HG03135 (cell line): ENCODE results near the gene EML6.

Source experiments
- ATAC-seq: cut with Tn5 transposase; IDR thresholded peaks from one replicate; pipeline ENCODE4 v1.9.1; 2021; ENCODE audit warnings: mild to moderate bottlenecking, moderate library complexity; ENCODE audit not compliant: unreplicated experiment

EML6 gene

GRCh38 chr2:55012672-55013484 is 289.4 kb downstream of the EML6 start:
- no peak for ATAC-seq

DNA sequence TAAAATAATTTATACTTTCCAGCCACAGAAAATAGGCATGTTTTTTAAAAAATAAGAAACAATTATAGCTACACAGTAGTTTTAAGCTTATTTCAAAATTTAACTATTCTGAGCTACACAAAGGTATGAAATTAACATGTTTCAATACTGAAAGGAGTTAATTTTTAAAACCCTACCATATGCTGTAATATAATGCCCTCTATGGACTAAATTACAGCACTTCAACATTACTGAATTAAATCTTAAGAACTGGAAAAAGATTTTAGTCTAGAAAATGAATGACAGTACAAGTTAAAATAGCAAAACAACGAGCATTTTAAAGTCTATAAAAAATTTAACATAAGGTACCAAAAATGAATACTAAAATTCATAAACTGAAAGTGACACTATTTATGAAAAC is 290.5 kb downstream of the EML6 start:
- no peak for ATAC-seq

- no peak for ATAC-seq
Measured at GRCh38 chr2:55014962-55015939, 291.8 kb downstream of the EML6 start.

- ATAC-seq = no peak
Measured at GRCh38 chr2:55017428-55017827, 294.0 kb downstream of the EML6 start.

GRCh38 chr2:55017880-55018279 is 294.4 kb downstream of the EML6 start:
- ATAC-seq = no peak

DNA sequence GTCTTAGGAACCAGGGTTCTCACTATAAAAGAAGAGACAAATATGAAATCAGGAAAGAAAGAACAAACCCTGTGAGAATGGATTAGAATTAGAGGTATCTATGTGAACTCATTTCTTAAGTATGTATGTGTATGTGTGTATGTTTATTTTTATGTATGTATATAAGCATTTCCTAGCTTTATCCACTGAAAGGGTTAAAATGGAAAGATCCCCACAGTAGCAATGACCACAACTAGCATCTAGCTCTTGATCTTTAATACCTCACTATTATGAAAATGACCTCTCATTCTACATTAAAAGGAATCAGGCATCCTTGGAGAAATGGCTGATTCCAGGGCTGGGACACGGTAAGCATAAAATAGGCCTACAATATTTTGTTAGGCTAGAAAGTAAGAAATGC is 295.2 kb downstream of the EML6 start:
- ATAC-seq = no peak

DNA sequence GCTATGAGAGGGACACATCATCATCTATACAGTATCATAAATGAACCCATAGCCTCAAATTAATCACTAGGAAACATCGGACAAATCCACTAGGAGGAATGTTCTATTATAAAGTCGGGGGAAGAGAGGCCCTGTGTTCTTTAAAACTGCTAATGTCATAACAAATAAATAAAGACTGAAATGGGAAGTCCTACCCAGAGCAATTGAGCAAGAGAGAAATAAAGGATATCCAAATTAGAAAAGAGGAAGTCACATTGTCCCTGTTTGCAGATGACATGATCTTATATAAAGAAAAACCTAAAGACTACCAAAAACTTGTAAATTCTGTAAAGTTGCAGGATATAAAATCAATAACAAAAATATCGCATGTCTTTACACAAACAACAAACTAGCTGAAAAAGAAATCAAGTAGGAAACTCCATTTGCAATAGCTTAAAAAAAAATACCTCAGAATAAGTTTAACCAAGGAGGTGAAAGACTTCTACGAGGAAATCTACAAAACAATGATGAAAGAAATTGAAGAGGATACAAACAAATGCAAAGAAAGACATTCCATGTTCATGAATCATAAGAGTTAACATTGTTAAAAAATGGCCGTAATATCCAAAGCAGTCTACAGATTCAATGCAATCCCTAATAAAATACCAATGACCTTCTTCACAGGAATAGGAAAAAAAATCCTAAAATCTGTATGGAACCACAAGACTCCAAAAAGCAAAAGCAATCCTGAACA is 296.2 kb downstream of the EML6 start:
- no peak for ATAC-seq
